H4 (cell line): ENCODE results near the gene POMGNT2. TPM values are rescaled to one million over a fixed set of nuclear protein-coding genes. Genes with fewer than 3 reads are reported as not detected.
A peak's percentile ranks its signal among the peaks of the same experiment; 100 is the strongest.

Source experiments
- DNase-seq: peaks from one replicate; pipeline ENCODE4 v3.0.0-alpha.2; 2015; ENCODE audit warnings: low spot score
- total RNA-seq: library from RNA; depleted of rRNA; stranded (reverse); fragments of >200 nt; shearing (Covaris generic); gene quantifications from 2 replicates; pipeline ENCODE4 v1.2.3, GENCODE V29; 2014; rRNA removed

Gene POMGNT2
- total RNA-seq, result 13.5 and 18.5 TPM in 2 replicates

- peak; percentile 71 for DNase-seq
Measured at GRCh38 chr3:43105596-43106292, at the start of gene POMGNT2. TSS of gene POMGNT2 (minus strand) at chr3:43106079. CDS start at chr3:43081431, 24,648 bp downstream.

GRCh38 chr3:43154980-43155379, 49.1 kb upstream of the POMGNT2 start:
- no peak for DNase-seq

- DNase-seq, result no peak
Measured at GRCh38 chr3:43153216-43154083, 47.6 kb upstream of the POMGNT2 start.

- DNase-seq, result no peak
Measured at GRCh38 chr3:43152649-43153048, 46.8 kb upstream of the POMGNT2 start.

- no peak for DNase-seq
Measured at GRCh38 chr3:43148033-43148432, 42.2 kb upstream of the POMGNT2 start.

GRCh38 chr3:43146599-43146998, 40.7 kb upstream of the POMGNT2 start:
- DNase-seq, result no peak

- DNase-seq, result peak; percentile 32
Measured at GRCh38 chr3:43144761-43145490, 39.0 kb upstream of the POMGNT2 start.

GRCh38 chr3:43142472-43142871, 36.6 kb upstream of the POMGNT2 start:
- no peak for DNase-seq

- no peak for DNase-seq
Measured at GRCh38 chr3:43138488-43139231, 32.8 kb upstream of the POMGNT2 start.

GRCh38 chr3:43132870-43133636, 27.2 kb upstream of the POMGNT2 start:
- DNase-seq, result no peak

GRCh38 chr3:43132193-43132592, 26.3 kb upstream of the POMGNT2 start:
- DNase-seq, result no peak

GRCh38 chr3:43128464-43128863, 22.6 kb upstream of the POMGNT2 start:
- DNase-seq, result no peak

GRCh38 chr3:43126536-43126935, 20.7 kb upstream of the POMGNT2 start:
- DNase-seq, result no peak

GRCh38 chr3:43123895-43124294, 18.0 kb upstream of the POMGNT2 start:
- no peak for DNase-seq

GRCh38 chr3:43120937-43121336, 15.1 kb upstream of the POMGNT2 start:
- no peak for DNase-seq

GRCh38 chr3:43117257-43117656, 11.4 kb upstream of the POMGNT2 start:
- no peak for DNase-seq

- DNase-seq, result no peak
Measured at GRCh38 chr3:43113671-43114070, 7.8 kb upstream of the POMGNT2 start.

- no peak for DNase-seq
Measured at GRCh38 chr3:43106293-43106628, 382 bp upstream of the POMGNT2 start.

GRCh38 chr3:43104660-43105595, 951 bp downstream of the POMGNT2 start:
- DNase-seq, result no peak

GRCh38 chr3:43104039-43104438, 1.8 kb downstream of the POMGNT2 start:
- no peak for DNase-seq
